ENCODE results near the gene AMDHD2. TPM values are rescaled to one million over a fixed set of nuclear protein-coding genes. Genes with fewer than 3 reads are reported as not detected.
"Not testable (repeated sequence)": the region's sequence is repeated elsewhere in the genome, so short reads cannot be mapped to it uniquely, and the experiment has no call there.

AMDHD2 gene
- total RNA-seq, 1 experiment from 2014 or later = 16.1 TPM

GRCh38 chr16:2539845-2540458, 19.8 kb downstream of the AMDHD2 start:
- peak in 1 of 2 experiments; percentile 18 for DNase-seq
- not testable (repeated sequence) for H3K27ac ChIP-seq; H3K4me1 ChIP-seq; H3K36me3 ChIP-seq; H3K27me3 ChIP-seq; H3K9me3 ChIP-seq (replicated peaks); H3K4me3 ChIP-seq

- H3K4me3 ChIP-seq; H3K27me3 ChIP-seq; H3K4me1 ChIP-seq; H3K27ac ChIP-seq; H3K36me3 ChIP-seq; DNase-seq; H3K9me3 ChIP-seq (replicated peaks): not testable (repeated sequence)
Observed at GRCh38 chr16:2540912-2541311, 20.7 kb downstream of the AMDHD2 start.

GRCh38 chr16:2541409-2541808, 21.2 kb downstream of the AMDHD2 start:
- not testable (repeated sequence) for H3K27ac ChIP-seq; H3K36me3 ChIP-seq; H3K4me3 ChIP-seq; H3K27me3 ChIP-seq; H3K9me3 ChIP-seq (replicated peaks); H3K4me1 ChIP-seq
- peak in 1 of 2 experiments; percentile 1 for DNase-seq

- DNase-seq, H3K4me3 ChIP-seq, H3K27me3 ChIP-seq: not testable (repeated sequence)
Observed at GRCh38 chr16:2543771-2544170, 23.6 kb downstream of the AMDHD2 start.

GRCh38 chr16:2550283-2550878, 30.2 kb downstream of the AMDHD2 start:
- not testable (repeated sequence) for DNase-seq; H3K27me3 ChIP-seq; H3K36me3 ChIP-seq; H3K9me3 ChIP-seq (replicated peaks); H3K27ac ChIP-seq; H3K4me1 ChIP-seq; H3K4me3 ChIP-seq

More at GRCh38 chr16:2543771-2544170, 23.6 kb downstream of the AMDHD2 start:
- H3K36me3 ChIP-seq; H3K9me3 ChIP-seq (replicated peaks); H3K4me1 ChIP-seq; H3K27ac ChIP-seq: not testable (repeated sequence)

GRCh38 chr16:2551420-2551889, 31.3 kb downstream of the AMDHD2 start:
- not testable (repeated sequence) for DNase-seq; H3K4me1 ChIP-seq; H3K9me3 ChIP-seq (replicated peaks); H3K36me3 ChIP-seq; H3K4me3 ChIP-seq; H3K27me3 ChIP-seq; H3K27ac ChIP-seq

GRCh38 chr16:2554709-2555425, 34.7 kb downstream of the AMDHD2 start:
- not testable (repeated sequence) for H3K4me3 ChIP-seq; H3K36me3 ChIP-seq; H3K27ac ChIP-seq; DNase-seq; H3K27me3 ChIP-seq; H3K9me3 ChIP-seq (replicated peaks); H3K4me1 ChIP-seq

GRCh38 chr16:2557150-2557549, 37.0 kb downstream of the AMDHD2 start:
- not testable (repeated sequence) for H3K9me3 ChIP-seq (replicated peaks); H3K27ac ChIP-seq; H3K27me3 ChIP-seq; DNase-seq; H3K4me1 ChIP-seq; H3K36me3 ChIP-seq; H3K4me3 ChIP-seq

- not testable (repeated sequence) for H3K4me3 ChIP-seq; H3K27ac ChIP-seq; H3K27me3 ChIP-seq; H3K9me3 ChIP-seq (replicated peaks); H3K4me1 ChIP-seq; DNase-seq; H3K36me3 ChIP-seq
Observed at GRCh38 chr16:2560131-2560797, 40.1 kb downstream of the AMDHD2 start.

GRCh38 chr16:2560798-2561133, 40.6 kb downstream of the AMDHD2 start:
- peak in 1 of 2 experiments; percentile 66 for DNase-seq
- H3K4me1 ChIP-seq; H3K9me3 ChIP-seq (replicated peaks); H3K36me3 ChIP-seq; H3K27me3 ChIP-seq; H3K27ac ChIP-seq; H3K4me3 ChIP-seq: not testable (repeated sequence)

- not testable (repeated sequence) for H3K4me3 ChIP-seq; H3K9me3 ChIP-seq (replicated peaks); H3K27me3 ChIP-seq; H3K27ac ChIP-seq; DNase-seq; H3K36me3 ChIP-seq; H3K4me1 ChIP-seq
Observed at GRCh38 chr16:2567506-2567905, 47.3 kb downstream of the AMDHD2 start.

GRCh38 chr16:2568573-2568972, 48.4 kb downstream of the AMDHD2 start:
- H3K4me3 ChIP-seq; H3K36me3 ChIP-seq; H3K27me3 ChIP-seq; H3K4me1 ChIP-seq; H3K27ac ChIP-seq; DNase-seq; H3K9me3 ChIP-seq (replicated peaks): not testable (repeated sequence)

GRCh38 chr16:2572704-2573103, 52.5 kb downstream of the AMDHD2 start:
- DNase-seq; H3K36me3 ChIP-seq; H3K9me3 ChIP-seq (replicated peaks); H3K4me1 ChIP-seq; H3K4me3 ChIP-seq; H3K27me3 ChIP-seq; H3K27ac ChIP-seq: not testable (repeated sequence)

- DNase-seq; H3K9me3 ChIP-seq (replicated peaks); H3K27ac ChIP-seq; H3K4me1 ChIP-seq; H3K4me3 ChIP-seq; H3K36me3 ChIP-seq; H3K27me3 ChIP-seq: not testable (repeated sequence)
Observed at GRCh38 chr16:2575839-2576238, 55.7 kb downstream of the AMDHD2 start.

GRCh38 chr16:2577044-2577443, 56.9 kb downstream of the AMDHD2 start:
- H3K27ac ChIP-seq; H3K4me3 ChIP-seq; H3K36me3 ChIP-seq; H3K4me1 ChIP-seq; H3K9me3 ChIP-seq (replicated peaks); H3K27me3 ChIP-seq; DNase-seq: not testable (repeated sequence)

Measured in SJCRH30 (cell line).